Liver (tissue), 9 donors: ENCODE results near the gene WDR7. TPM values are rescaled to one million over a fixed set of nuclear protein-coding genes. Genes with fewer than 3 reads are reported as not detected.

Experiments
- DNase-seq: peaks from one replicate; pipeline ENCODE4 v3.0.0-alpha.2; 2017; ENCODE audit warnings: low spot score
- H3K27ac ChIP-seq, 2 donors: one replicate each; pipeline ENCODE4 v1.7.0; 2013; ENCODE audit warnings: inconsistent platforms in 2 of 2, low read length in 2 of 2, control low read depth in 1 of 2, low read depth in 1 of 2, mild to moderate bottlenecking in 1 of 2
- H3K27me3 ChIP-seq, 4 donors: one replicate each; pipeline versions ENCODE4 v1.6.1 to v1.7.0; 2013; ENCODE audit warnings: low read length in 3 of 4, inconsistent platforms in 1 of 4, mild to moderate bottlenecking in 1 of 4, moderate library complexity in 1 of 4; ENCODE audit not compliant: control insufficient read depth in 4 of 4, insufficient read depth in 4 of 4
- H3K36me3 ChIP-seq, 4 donors: one replicate each; pipeline versions ENCODE4 v1.6.1 to v1.7.0; 2013; ENCODE audit warnings: low read length in 3 of 4, mild to moderate bottlenecking in 3 of 4, low read depth in 1 of 4, moderate library complexity in 1 of 4; ENCODE audit not compliant: control insufficient read depth in 4 of 4, insufficient read depth in 3 of 4
- H3K4me1 ChIP-seq, 4 donors: one replicate each; pipeline versions ENCODE4 v1.6.1 to v1.7.0; 2013; ENCODE audit warnings: low read length in 3 of 4, mild to moderate bottlenecking in 3 of 4, moderate library complexity in 1 of 4; ENCODE audit not compliant: control insufficient read depth in 4 of 4, insufficient read depth in 4 of 4
- H3K4me3 ChIP-seq, 3 donors: one replicate each; pipeline versions ENCODE4 v1.6.1 to v1.7.0; 2013; ENCODE audit warnings: low read length in 3 of 3, control low read depth in 1 of 3, low read depth in 1 of 3, mild to moderate bottlenecking in 1 of 3
- H3K9ac ChIP-seq, 2 donors: one replicate each; pipeline ENCODE4 v1.7.0; 2013; ENCODE audit warnings: low read length in 2 of 2, mild to moderate bottlenecking in 2 of 2, moderate library complexity in 2 of 2, control low read depth in 1 of 2, low read depth in 1 of 2
- H3K9me3 ChIP-seq, 4 donors: one replicate each; pipeline versions ENCODE4 v1.6.1 to v1.7.0; 2013; ENCODE audit warnings: low read length in 3 of 4; ENCODE audit not compliant: control insufficient read depth in 4 of 4
- EGR1 ChIP-seq, 2 donors: IDR thresholded peaks; 2 replicates each; pipeline ENCODE4 v1.6.1; 2016 to 2018; ENCODE audit warnings: antibody characterized with exemption in 2 of 2, low read depth in 2 of 2
- FOXA1 ChIP-seq: IDR thresholded peaks from 2 replicates; pipeline ENCODE4 v1.6.1; 2016; ENCODE audit warnings: antibody characterized with exemption
- FOXA2 ChIP-seq: IDR thresholded peaks from 2 replicates; pipeline ENCODE4 v1.6.1; 2016; ENCODE audit warnings: antibody characterized with exemption
- HNF4A ChIP-seq, 2 donors: conservative IDR thresholded peaks; 2 replicates each; pipeline ENCODE4 v1.6.1; 2016; ENCODE audit warnings: antibody characterized with exemption in 2 of 2, mild to moderate bottlenecking in 2 of 2
- HNF4G ChIP-seq: IDR thresholded peaks from 2 replicates; pipeline ENCODE4 v1.6.1; 2016; ENCODE audit warnings: antibody characterized with exemption
- JUND ChIP-seq, 2 donors: IDR thresholded peaks; 2 replicates each; pipeline ENCODE4 v1.6.1; 2016; ENCODE audit warnings: antibody characterized with exemption in 2 of 2
- NR2F2 ChIP-seq: IDR thresholded peaks from 2 replicates; pipeline ENCODE4 v1.6.1; 2016; ENCODE audit warnings: antibody characterized with exemption
- RAD21 ChIP-seq, 2 donors: IDR thresholded peaks; 2 replicates each; pipeline ENCODE4 v1.6.1; 2016; ENCODE audit warnings: antibody characterized with exemption in 2 of 2, mild to moderate bottlenecking in 2 of 2
- REST ChIP-seq: IDR thresholded peaks from 2 replicates; pipeline ENCODE4 v1.6.1; 2016; ENCODE audit warnings: antibody characterized with exemption, mild to moderate bottlenecking
- RXRA ChIP-seq, 2 donors: IDR thresholded peaks; 2 replicates each; pipeline ENCODE4 v1.6.1; 2017 to 2018; ENCODE audit warnings: antibody characterized with exemption in 2 of 2, mild to moderate bottlenecking in 1 of 2
- TAF1 ChIP-seq: conservative IDR thresholded peaks from 2 replicates; pipeline ENCODE4 v1.6.1; 2016; ENCODE audit warnings: antibody characterized with exemption, mild to moderate bottlenecking
- YY1 ChIP-seq: IDR thresholded peaks from 2 replicates; pipeline ENCODE4 v1.6.1; 2016; ENCODE audit warnings: antibody characterized with exemption, mild to moderate bottlenecking
- WGBS: extraction: QIAGEN DNeasy Blood & Tissue Kit; methylation state at CpG from one replicate; pipeline ENCODE4 v1.1.7; 2013; 5-methylcytosine and 5-hydroxymethylcytosine counted together
- polyA plus RNA-seq, 2 donors: library from polyadenylated mRNA; stranded (reverse) in 1 of 2; unstranded in 1 of 2; fragments of 200-250 nt in 1 of 2; fragments of >200 nt in 1 of 2; fragmentation: Nextera tagmentation in 1 of 2; extraction: Ambion mirVana in 1 of 2; gene quantifications; one replicate each; pipeline versions ENCODE4 v1.2.1 to v1.2.3, GENCODE V29; 2013 to 2015
- total RNA-seq, 2 donors: library from RNA; depleted of rRNA; stranded (reverse); fragments of >200 nt; gene quantifications; one replicate each; pipeline ENCODE4 v1.2.3, GENCODE V29; 2014
- TF ChIP-seq, protein P1 (sequence below): IDR thresholded peaks from 2 replicates; pipeline ENCODE4 v1.6.1; 2016; ENCODE audit warnings: antibody characterized with exemption
- TF ChIP-seq, protein P2 (sequence below): IDR thresholded peaks from 2 replicates; pipeline ENCODE4 v1.6.1; 2016; ENCODE audit warnings: antibody characterized with exemption
- TF ChIP-seq, protein P3 (sequence below): fragments of 150-350 bp; IDR thresholded peaks from 2 replicates; pipeline ENCODE4 v1.5.1; 2017; ENCODE audit warnings: improper control_type of control experiment, low read depth, low read length; ENCODE audit not compliant: missing input control
- TF ChIP-seq, protein P4 (sequence below): IDR thresholded peaks from 2 replicates; pipeline ENCODE4 v1.6.1; 2016; ENCODE audit warnings: antibody characterized with exemption
- donor health status: healthy.
- donor health status: healthy.
- donor health status: healthy.
- donor health status: healthy.
- donor health status: healthy.

WDR7 gene
- total and polyA plus RNA-seq, 4 donors, result 4.5 to 26.6 (median 13.2) TPM

DNA sequence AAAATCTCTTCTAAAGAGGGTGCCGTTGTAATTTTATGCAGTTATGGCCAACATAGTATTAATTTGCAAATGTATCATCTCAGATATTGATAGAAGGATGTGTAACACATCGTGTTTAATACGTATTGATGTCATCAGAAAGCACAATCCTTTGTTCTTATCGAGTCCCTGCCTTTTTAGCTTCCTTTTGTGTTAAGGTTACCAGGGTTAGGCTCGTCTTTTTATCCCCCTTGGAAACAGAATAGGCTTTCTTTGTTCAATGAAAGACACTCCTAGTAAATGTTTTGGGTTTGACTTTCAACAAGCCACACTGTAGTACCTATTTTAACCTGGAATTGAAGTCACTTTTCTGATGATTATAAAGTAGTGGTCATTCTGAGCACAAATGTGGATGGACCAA is 136.2 kb downstream of the WDR7 start:
- whole genome bisulfite sequencing, result 95% methylated on average over 5 of the region's 5 CpGs
- peaks cover 0 to 3% (median 1%) of the 10 kb centered on the region in 4 donors for H3K36me3 ChIP-seq
- H3K9me3 ChIP-seq, result no peaks in the 10 kb centered on the region

GRCh38 chr18:56789004-56789888 is 138.1 kb downstream of the WDR7 start:
- Histone ChIP-seq H3K9me3 (no peaks in the 10 kb centered on the region), H3K9ac (no peak overlapping the region), H3K27ac (peak overlapping the region; percentile 18 to 35)
- TF ChIP-seq, protein P1, sequence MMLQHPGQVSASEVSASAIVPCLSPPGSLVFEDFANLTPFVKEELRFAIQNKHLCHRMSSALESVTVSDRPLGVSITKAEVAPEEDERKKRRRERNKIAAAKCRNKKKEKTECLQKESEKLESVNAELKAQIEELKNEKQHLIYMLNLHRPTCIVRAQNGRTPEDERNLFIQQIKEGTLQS, result no peak
- TF ChIP-seq YY1 (no peak), JUND (IDR thresholded peaks at IDR 0.05) (no peak), FOXA2 (no peak), RAD21 (IDR thresholded peaks at IDR 0.05) (peak in 1 of 2 donors; percentile 58)
- TF ChIP-seq, protein P2, sequence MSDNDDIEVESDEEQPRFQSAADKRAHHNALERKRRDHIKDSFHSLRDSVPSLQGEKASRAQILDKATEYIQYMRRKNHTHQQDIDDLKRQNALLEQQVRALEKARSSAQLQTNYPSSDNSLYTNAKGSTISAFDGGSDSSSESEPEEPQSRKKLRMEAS, result no peak
- TF ChIP-seq, protein P3, sequence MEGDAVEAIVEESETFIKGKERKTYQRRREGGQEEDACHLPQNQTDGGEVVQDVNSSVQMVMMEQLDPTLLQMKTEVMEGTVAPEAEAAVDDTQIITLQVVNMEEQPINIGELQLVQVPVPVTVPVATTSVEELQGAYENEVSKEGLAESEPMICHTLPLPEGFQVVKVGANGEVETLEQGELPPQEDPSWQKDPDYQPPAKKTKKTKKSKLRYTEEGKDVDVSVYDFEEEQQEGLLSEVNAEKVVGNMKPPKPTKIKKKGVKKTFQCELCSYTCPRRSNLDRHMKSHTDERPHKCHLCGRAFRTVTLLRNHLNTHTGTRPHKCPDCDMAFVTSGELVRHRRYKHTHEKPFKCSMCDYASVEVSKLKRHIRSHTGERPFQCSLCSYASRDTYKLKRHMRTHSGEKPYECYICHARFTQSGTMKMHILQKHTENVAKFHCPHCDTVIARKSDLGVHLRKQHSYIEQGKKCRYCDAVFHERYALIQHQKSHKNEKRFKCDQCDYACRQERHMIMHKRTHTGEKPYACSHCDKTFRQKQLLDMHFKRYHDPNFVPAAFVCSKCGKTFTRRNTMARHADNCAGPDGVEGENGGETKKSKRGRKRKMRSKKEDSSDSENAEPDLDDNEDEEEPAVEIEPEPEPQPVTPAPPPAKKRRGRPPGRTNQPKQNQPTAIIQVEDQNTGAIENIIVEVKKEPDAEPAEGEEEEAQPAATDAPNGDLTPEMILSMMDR, result peak; percentile 7

More for the DNA sequence above, 136.2 kb downstream of the WDR7 start:
- no peaks in the 10 kb centered on the region for H3K4me1 ChIP-seq
- no peaks in the 10 kb centered on the region for H3K27me3 ChIP-seq
- DNase-seq, result no peak
- no peak overlapping the region for H3K27ac ChIP-seq
- H3K9ac ChIP-seq, result no peak overlapping the region
- no peak overlapping the region for H3K4me3 ChIP-seq
- TF ChIP-seq YY1 (no peak), HNF4A (conservative IDR thresholded peaks at IDR 0.05) (no peak), REST (no peak), TAF1 (no peak), HNF4G (no peak), EGR1 (IDR thresholded peaks at IDR 0.05; ENCODE audit: low read depth in 2 of 2) (no peak), RXRA (IDR thresholded peaks at IDR 0.05) (no peak), NR2F2 (no peak), FOXA1 (no peak), FOXA2 (no peak)
- TF ChIP-seq, protein P1, result no peak
- TF ChIP-seq, protein P4, sequence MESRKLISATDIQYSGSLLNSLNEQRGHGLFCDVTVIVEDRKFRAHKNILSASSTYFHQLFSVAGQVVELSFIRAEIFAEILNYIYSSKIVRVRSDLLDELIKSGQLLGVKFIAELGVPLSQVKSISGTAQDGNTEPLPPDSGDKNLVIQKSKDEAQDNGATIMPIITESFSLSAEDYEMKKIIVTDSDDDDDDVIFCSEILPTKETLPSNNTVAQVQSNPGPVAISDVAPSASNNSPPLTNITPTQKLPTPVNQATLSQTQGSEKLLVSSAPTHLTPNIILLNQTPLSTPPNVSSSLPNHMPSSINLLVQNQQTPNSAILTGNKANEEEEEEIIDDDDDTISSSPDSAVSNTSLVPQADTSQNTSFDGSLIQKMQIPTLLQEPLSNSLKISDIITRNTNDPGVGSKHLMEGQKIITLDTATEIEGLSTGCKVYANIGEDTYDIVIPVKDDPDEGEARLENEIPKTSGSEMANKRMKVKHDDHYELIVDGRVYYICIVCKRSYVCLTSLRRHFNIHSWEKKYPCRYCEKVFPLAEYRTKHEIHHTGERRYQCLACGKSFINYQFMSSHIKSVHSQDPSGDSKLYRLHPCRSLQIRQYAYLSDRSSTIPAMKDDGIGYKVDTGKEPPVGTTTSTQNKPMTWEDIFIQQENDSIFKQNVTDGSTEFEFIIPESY, result no peak

More at GRCh38 chr18:56789004-56789888, 138.1 kb downstream of the WDR7 start:
- 85% methylated on average over 9 of the region's 9 CpGs for WGBS
- DNase-seq, result no peak
- H3K4me1 ChIP-seq, result no peaks in the 10 kb centered on the region
- H3K27me3 ChIP-seq, result no peaks in the 10 kb centered on the region
- H3K36me3 ChIP-seq, result peaks cover 0 to 2% (median 0%) of the 10 kb centered on the region in 4 donors
- no peak overlapping the region for H3K4me3 ChIP-seq
